Middle frontal gyrus (tissue), 1 donor: ENCODE data around the gene GPR153.

Source experiments
- DNase-seq: peaks from one replicate; pipeline ENCODE4 v3.0.0-alpha.2; 2015; ENCODE audit warnings: low spot score; ENCODE audit errors: extremely low spot score

The GPR153 gene

GRCh38 chr1:6249739-6250689 lies 10.9 kb downstream of the GPR153 start:
- DNase-seq, result no peak

GRCh38 chr1:6248932-6249738 lies 11.8 kb downstream of the GPR153 start:
- DNase-seq, result no peak

DNA sequence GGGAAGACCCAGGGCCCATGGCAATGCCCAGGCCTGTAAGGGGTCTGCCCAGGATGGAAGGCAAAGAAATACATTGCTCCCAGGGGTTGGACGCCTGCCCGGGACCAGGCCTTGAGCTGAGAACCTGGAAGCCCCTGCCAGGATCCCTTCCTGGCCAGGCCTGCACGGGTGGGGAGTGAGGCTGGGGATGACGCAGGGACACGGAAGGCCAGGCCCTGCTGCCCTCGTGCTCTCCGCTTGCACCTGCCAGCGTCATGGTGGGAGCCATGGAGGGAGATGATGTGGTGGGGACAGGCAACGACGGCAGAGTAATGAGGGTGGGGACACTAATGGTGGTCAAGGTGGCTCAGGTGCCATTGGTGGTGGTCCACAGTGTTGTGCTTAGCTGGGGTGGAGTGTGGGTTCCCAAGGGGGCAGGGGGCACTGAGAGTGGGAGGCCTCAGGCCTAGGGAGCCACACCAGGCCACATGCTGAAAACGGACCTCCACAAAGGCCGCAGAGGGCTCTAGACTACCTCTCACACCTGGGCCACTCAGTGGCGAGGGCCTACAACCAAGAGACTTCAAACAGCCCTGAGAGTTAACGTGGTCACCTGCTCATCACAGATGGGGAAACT lies 12.6 kb downstream of the GPR153 start:
- no peak for DNase-seq

- no peak for DNase-seq
These were observed 13.2 kb downstream of the GPR153 start for GRCh38 chr1:6247651-6248050.

GRCh38 chr1:6246497-6247467 lies 14.1 kb downstream of the GPR153 start:
- no peak for DNase-seq

GRCh38 chr1:6245869-6246496 lies 14.9 kb downstream of the GPR153 start:
- no peak for DNase-seq

DNA sequence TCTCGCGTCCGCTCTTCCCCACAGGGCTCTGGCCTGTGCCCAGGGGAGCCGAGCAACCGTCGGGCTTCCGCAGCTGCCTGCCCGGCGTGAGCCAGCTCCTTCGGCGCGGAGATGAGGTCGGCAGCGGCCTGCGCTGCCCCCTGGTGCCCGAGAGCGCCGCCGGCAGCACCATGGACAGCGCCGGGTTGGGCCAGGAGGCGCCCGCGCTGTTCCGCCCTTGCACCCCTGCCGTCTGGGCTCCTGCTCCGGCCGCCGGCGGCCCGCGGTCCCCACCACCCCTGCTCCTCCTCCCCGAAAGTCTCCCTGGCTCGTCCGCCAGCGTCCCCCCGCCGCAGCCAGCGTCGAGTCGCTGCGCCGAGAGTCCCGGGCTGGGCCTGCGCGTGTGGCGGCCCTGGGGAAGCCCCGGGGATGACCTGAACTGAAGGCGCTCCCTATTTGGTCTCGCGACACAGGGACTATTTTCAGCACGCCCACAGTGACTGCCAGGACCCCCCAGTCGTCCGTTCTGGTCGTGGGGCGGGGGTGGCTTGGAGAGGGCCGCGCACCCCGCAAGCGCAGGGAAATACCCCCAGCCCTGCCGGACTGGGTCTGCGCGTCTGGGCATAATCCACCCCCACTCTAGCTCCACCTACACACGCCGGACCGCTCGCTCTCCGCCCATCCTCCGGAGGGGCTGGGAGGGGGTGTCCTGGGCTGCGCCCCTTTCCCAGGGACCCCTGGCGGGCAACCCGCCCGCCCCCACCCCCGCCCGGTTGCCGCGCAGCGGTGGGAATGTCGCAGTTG lies 15.6 kb downstream of the GPR153 start:
- DNase-seq, result no peak

- no peak for DNase-seq
These were observed 16.4 kb downstream of the GPR153 start for GRCh38 chr1:6244401-6245049.

DNA sequence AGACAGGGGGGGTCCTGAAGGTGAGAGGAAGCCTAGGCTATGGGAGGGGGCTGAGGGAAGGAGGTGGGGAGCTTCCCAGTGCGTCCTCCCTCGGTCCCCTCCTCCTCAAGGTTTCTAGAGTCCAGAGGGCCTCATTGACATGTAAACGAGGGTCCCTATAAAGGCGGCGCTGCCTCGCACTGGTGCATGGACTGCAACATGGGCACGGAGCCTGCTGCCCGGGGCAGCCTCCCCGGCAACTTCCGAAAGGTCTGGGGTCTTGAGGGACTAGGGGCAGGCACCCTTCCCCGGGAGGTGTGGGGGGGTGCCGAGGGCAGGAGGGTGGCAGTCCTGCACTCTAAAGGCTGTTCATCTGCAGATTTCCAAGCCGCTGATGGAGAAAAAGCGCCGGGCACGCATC lies 16.9 kb downstream of the GPR153 start, which contains the start of gene HES3:
TSS of gene HES3 (plus strand) at position 187 of the 400 bp plus-strand sequence. CDS start at position 374, 187 bp downstream.
- DNase-seq, result no peak

- no peak for DNase-seq
These were observed 17.7 kb downstream of the GPR153 start for GRCh38 chr1:6243053-6243834.

- DNase-seq, result no peak
These were observed 18.8 kb downstream of the GPR153 start for GRCh38 chr1:6241887-6242740.

DNA sequence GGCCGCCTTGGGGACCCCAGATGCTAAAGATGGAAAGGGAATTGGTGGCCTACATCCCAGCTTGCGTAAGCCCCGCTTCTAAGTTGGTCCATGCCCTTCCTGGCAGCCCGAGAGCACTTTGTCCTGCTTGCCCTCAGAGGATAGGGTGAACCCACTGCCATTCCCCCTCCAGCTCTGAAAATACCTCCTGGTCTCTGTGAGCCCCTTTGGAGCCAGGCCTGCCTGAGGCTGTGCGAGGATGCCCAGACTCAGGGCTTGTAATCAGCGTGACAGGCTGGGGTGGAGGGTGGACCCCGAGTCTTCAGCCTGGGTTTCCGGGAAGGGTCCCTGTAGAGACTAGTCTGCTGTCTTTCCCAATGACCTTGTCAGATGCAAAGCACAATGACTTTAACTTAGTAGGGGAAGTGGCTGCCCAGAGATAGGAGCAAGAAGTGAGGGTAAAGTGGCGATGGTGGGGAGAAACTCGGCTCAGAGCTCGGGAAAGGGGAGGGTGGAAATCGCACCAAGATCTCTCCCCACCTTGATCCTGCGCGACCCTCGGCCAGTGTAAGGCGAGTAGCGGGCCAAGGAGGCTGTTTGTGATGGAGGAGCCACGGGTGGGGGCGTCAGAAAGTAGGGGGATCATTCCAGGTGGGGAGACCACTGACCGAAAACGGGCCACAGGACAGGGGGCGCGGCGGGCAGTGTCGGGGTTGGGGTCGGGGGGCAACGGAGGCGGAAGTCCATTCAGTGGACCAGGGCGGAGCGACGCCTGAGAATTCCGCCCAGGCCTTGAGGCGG lies 19.6 kb downstream of the GPR153 start:
- DNase-seq, result no peak

- DNase-seq, result no peak
These were observed 20.7 kb downstream of the GPR153 start for GRCh38 chr1:6239950-6240768.

- DNase-seq, result no peak
These were observed 21.6 kb downstream of the GPR153 start for GRCh38 chr1:6239213-6239752.

DNA sequence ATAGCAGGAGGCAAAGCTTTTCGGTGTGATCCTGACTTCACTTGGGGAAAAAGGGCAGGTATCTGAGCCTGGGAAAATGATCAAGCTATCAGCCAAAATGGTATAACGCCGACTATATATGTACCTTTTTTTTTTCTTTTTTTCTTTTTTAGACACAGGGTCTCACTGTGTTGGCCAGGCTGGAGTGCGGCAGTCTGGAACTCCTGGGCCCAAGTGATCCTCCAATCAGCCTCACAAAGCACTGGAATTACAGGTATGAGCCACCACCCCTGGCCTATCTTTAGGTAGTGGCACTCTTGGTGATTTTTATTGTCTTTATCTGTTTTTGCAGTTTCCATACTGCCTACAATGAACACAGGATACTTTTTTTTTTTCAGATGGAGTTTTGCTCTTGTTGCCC lies 23.8 kb downstream of the GPR153 start:
- DNase-seq, result no peak
